ENCODE data around the gene FUT3.

DNA sequence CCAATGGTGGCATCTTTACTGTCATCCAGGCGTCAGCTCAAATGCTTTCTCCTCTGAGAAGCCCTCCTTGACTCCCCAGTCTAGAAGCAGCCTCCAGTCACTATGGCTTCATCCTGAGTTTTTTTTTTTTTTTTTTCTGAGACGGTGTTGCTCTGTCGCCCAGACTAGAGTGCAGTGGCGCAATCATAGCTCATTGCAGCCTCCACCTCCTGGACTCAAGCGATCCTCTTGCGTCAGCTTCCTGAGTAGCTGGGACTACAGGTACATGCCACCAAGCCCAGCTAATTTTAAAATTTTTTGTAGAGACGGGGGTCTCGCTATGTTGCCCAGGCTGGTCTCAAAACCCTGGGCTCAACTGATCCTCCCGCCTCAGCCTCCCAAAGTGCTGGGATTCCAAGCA, 42.2 kb downstream of the FUT3 start:
- TF ChIP-seq DIDO1 (tag; IDR thresholded peaks at IDR 0.05; ENCODE audit: low read depth) = no peak
- TF ChIP-seq, protein P1, sequence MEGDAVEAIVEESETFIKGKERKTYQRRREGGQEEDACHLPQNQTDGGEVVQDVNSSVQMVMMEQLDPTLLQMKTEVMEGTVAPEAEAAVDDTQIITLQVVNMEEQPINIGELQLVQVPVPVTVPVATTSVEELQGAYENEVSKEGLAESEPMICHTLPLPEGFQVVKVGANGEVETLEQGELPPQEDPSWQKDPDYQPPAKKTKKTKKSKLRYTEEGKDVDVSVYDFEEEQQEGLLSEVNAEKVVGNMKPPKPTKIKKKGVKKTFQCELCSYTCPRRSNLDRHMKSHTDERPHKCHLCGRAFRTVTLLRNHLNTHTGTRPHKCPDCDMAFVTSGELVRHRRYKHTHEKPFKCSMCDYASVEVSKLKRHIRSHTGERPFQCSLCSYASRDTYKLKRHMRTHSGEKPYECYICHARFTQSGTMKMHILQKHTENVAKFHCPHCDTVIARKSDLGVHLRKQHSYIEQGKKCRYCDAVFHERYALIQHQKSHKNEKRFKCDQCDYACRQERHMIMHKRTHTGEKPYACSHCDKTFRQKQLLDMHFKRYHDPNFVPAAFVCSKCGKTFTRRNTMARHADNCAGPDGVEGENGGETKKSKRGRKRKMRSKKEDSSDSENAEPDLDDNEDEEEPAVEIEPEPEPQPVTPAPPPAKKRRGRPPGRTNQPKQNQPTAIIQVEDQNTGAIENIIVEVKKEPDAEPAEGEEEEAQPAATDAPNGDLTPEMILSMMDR (IDR thresholded peaks at IDR 0.05 in 2 of 3, conservative IDR thresholded peaks at IDR 0.05 in 1 of 3; ENCODE audit: insufficient read depth in 2 of 3, low read depth in 1 of 3, low read length in 3 of 3) = no peak
- no peak for TF ChIP-seq EP300 (IDR thresholded peaks at IDR 0.05; ENCODE audit: low read length)
- no peak for TF ChIP-seq SMC3 (conservative IDR thresholded peaks at IDR 0.05; ENCODE audit: insufficient read depth, low read depth, low read length)
- TF ChIP-seq NR3C1 (CRISPR knock-in tag; IDR thresholded peaks at IDR 0.05) = no peak
- TF ChIP-seq TGIF2 (CRISPR knock-in tag; IDR thresholded peaks at IDR 0.05) = no peak
- no peak for TF ChIP-seq POLR2AphosphoS5 (IDR thresholded peaks at IDR 0.05; ENCODE audit: control insufficient read depth, insufficient read depth, low read depth, low read length)

All from K562 (cell line).